Stimulated activated CD8-positive, alpha-beta memory T cell treated with anti-CD3 and anti-CD28 coated beads, Interleukin-4, amount 100 ng/mL, for 1 hour (primary cell): ENCODE data around the gene CENPN.
A peak's percentile ranks its signal among the peaks of the same experiment; 100 is the strongest.

Experiments
- DNase-seq, 2 donors: peaks; one replicate each; pipeline ENCODE4 v3.0.0-alpha.2; 2020; ENCODE audit warnings: low read depth in 2 of 2, low spot score in 1 of 2

CENPN gene

DNA sequence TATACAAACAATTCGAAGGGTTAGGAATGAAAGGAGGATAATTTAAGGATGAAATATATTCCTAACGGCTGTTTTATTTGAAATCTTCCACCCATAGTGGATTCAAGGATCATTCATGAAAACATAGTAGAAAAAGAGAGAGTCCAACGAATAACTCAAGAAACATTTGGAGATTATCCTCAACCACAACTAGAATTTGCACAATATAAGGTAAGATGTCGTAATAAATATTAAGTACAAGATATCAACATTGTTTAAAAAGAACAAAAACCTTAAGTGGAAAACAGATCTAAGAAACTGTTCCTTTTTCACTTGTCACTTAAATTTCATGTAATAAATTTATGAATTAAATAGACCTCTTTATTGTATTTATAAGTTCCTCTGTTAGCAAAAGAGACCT is 19.4 kb downstream of the CENPN start:
- no peak for DNase-seq

DNA sequence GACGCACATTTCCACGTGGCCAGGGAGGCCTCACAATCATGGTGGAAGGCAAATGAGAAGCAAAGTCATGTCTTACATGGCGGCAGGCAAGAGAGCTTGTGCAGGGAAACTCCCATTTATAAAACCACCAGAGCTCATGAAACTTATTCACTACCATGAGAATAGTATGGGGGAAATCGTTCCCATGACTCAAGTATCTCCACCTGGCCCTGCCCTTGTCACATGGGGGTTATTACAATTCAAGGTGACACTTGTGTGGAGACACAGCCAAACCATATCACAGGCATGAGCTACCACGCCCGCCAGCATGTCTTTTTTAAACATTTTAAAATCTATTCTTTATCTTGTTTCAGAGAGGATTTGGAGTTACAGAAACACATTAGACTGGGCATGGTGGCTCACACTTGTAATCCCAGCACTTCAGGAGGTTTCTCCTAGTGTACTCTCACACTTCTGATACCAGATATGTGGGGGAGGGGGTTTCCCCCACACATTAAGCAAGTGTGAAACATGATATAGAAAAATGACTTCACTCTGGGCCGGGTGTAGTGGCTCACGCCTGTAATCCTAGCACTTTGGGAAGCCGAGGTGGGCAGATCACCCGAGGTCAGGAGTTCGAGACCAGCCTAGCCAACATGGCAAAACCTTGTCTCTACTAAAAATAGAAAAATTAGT is 23.1 kb downstream of the CENPN start:
- DNase-seq: no peak

DNA sequence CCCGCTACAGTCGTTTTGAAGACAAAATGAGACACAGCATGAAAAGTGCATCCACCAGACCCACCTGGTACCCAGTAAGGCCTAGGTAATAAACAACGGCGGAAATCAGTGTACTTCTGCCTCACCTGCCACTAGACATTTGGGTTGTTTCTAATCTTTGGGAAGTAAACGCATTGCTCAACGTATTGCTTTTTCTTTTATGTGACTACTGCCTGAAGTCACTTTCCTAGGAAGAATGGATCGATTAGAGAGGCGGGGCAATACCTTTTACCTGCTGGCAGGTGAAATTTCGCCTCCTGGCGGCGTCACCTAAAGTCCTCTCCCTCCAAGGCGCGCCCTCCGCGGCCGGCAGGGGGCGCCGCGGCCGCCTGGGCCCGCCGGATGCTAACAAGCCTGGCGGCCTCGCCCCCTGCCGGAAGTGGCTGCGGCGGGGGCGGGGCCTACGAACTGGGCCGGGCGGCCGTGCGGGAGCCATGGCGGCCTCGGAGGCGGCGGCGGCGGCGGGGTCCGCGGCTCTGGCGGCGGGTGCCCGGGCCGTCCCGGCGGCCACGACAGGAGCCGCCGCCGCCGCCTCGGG is 28.5 kb downstream of the CENPN start, which contains the start of gene ATMIN:
Gene ATMIN, plus strand, starts transcription at position 445 of the 577 bp plus-strand sequence. Its CDS starts 29 bp downstream, at position 474.
- peak; percentile 64 to 79 for DNase-seq

DNA sequence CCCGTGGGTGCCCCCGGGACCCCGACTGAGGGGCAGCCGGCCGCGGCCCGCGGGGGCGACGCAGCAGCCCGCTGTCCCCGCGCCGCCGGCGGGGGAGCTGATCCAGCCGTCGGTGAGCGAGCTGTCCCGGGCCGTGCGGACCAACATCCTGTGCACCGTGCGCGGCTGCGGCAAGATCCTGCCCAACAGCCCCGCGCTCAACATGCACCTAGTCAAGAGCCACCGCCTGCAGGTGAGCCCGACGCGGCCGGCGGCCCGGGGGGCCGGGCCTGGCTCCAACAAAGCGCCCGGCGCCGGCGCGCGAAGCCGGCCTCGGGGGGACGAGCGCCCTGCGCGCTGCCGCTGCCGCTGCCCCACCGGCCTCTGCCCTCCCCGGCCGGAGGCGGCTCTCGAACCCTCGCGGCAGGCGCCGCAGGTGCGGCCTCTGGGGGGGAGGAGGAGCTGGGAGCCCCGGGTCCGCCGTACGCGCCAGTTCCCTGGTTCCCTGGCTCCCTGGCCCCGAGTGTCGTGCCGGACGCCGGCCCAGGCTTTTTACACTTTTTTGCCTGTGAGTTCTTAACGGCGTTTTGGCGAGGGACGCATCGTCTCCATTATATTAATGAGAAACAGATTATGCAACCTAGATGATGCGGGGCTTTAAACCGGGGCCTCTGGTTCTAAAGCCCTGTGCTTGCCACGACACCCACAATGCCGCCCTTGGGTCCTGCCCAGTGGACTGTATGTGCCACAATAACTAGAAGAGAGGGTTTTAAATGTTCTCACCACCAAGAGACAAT is 29.1 kb downstream of the CENPN start:
- DNase-seq: peak in 1 of 2 donors; percentile 6

DNA sequence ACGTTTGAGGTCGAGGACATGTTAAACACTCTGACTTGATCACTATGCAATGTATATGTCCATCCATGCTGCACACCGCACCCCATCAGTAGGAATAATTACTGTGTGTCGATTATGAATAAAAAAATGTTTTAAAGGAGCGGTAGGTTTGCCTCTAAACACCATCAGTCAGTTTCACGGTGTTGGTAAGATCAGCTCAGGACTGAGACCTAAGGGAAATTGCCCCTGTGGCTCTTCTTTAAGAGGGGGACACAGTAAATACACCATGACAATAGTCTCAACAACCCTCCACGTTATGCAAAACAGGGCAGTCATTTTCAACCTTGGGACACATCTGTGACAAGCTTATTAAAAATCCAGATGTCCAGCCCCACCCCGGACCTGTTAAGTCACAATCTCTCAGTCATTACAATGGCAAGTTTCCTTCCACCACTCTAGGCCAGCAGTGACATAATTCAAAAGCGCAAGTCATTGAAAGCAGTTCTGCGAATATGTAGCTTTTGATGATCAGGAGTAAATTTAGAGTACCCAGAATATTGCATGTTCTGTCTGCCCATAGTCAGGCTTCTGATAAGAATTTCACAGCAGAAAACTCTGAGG is 29.8 kb downstream of the CENPN start:
- no peak for DNase-seq

DNA sequence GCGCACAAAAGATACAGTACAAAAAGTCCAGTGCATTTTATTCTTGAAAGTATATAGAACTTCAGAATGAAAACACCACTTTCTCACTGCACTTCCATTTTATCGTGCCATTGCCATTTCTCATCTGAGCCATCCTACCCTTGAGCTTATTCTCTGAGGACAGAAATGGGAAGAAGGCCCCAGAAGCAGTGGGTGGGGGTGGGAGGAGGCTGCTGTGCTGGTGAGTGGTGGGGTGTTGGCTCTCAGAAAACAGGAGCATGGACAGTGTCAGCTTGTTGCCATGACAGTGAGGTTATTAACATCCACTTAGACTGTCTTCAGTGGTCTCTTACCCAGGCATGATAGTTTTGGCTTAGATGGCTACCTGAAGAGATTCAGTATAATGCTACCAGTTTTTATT is 33.1 kb downstream of the CENPN start:
- no peak for DNase-seq

DNA sequence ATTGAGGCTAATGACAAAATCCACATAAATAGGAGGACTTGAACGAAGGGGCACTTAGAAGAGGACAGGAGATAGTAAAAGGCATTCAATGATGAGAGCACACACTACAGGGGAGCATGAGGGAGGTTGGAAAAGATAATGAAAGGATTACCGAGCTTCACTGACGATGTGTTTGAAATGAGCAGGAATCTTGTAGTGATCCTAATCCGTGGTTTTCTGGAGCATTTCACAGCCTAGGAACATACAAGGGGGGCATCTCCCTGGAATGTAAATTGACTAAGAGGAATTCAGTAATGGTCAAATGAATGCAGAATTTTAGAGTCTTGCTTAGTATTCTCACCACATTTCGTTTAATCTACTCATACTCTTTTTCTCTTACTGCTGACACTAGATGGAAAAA is 33.8 kb downstream of the CENPN start:
- DNase-seq: no peak

DNA sequence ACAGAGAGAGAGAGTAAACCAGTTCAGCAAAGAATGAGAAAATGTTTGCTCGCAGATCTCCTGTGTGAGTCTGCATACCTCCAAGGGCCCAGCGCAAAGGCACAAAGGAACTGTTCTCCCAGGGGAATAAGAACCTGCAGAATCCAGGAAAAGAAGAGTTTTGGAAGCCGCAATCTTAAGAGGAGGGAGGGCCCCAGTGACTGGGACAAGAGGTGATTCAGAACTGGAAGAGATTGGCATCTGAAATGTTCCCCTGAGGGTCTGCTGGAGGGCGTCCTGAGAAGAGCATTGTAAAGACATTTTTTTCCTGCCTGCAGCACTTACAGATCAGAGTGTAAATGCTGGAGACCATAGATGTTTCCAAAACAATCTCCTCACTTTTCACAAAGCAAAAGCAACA is 34.7 kb downstream of the CENPN start:
- no peak for DNase-seq

DNA sequence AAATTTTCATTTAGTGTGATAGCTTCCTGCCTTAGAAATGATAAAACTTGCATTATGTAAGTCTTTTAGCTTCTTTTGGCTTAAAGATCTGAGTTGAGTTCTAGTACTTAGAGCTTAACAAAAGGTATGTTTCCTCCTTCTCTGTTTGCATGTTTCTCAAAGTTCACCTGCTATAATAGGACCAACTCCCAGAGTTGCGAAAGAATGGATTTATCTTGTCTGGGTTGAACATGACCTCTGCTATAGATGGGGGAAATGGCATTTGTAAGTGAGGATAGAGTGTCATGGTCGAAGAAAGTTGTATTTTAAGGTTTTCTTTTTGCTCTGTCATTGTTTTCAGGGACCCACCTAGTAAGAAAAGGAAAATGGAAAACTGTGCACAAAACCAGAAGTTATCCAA is 35.8 kb downstream of the CENPN start:
- no peak for DNase-seq

DNA sequence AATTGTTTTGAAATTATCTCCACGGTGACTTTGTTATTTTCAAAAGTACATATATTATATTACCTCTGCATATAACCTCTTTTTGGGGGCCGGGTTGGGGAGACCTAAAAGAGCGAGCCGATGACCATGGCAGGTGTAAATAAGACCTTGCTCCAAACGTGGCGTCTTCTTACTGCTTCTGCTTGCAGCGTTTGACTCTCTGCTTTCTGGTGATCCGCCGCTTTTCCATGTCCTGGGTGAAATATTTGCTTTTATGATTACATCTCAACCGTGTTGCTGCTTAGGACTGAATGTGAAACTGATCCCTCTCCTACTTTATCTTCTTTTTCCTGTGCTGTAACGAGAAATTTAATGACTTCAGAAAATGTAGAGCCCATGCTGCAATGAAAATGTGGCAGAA is 46.7 kb downstream of the CENPN start:
- DNase-seq: no peak

DNA sequence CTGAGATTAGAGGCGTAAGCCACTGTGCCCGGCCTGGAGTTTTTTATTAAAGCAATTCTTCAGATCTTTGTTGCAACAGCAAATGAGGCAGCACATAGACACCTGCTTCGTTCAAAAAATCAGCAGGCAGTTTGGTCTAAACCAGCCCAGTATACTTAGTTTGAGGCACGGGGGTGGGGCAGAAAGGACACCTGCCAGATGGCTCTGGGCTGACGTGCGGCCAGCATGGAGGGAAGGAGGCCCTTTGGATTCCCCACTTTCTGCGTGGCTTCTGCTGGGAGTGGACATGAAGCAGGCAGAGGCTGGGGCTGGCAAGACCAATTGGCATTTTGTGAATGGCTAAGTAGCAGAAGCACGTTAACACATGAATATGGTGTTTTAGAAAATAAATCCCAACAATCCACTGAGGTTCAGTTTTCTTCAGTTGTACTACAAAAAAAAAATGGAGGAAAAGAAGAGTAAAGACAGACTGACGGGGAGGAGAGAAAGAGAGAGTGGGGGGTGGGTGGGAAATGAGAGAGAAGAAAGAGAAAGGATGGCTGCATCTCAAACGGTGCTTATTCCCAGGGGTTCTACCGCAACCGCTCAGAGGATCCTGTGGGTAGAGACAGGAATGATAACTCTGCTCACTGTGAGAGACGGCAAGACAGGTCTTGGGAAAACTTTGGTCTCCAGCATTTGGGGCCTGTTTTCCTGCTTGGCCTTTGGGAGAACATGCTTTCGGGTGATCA is 53.7 kb downstream of the CENPN start:
- no peak for DNase-seq

DNA sequence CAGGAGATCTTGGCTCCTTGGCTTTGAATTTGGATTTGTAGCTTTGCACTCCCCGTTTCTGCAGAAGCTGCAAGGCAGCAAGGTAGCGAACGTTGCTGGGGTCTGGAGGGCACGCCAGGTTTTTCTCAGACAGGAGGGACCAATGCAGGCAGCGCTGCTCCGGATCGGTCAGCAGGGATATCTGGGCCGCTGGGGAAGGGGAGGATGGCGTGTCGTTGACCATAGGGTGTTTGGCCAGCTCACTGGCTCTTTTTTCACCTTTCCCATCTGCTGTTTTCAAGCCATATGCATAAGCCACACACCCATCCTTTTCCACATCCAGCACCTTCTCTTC is 54.3 kb downstream of the CENPN start:
- no peak for DNase-seq

DNA sequence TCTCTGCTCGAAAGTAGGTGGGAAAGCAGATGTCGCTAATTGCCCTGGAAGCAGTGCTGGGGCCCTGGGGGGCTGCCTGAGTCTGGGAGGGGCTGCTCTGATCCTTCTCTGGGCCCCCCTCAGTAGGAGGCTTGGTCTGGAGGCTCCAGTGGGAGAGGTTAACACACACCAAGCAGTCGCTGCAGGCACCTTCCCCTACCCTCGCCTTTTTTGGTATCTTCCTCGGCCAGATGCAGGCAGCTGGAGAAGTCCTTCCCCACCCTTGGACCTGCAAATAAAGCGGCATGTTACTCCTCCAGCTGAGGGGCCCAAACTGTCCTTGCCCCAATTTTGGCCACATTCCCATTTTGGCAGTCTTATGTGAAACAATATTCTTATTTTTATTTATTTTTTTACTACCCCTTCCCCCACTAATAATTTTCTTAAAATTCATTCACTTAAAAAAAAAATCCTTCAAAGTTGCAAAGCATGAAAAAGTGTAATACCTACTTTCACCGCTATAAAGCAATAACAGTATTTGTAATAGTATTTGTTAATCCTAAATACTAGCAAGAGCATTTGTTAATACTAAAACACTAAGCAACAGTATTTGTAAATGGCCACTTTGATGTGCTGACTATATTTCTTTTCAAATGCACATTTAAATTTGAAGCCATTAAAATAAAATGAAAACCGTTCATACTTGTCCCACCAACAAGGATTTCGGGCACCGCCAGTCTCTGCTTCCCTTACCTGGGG is 55.0 kb downstream of the CENPN start:
- no peak for DNase-seq

DNA sequence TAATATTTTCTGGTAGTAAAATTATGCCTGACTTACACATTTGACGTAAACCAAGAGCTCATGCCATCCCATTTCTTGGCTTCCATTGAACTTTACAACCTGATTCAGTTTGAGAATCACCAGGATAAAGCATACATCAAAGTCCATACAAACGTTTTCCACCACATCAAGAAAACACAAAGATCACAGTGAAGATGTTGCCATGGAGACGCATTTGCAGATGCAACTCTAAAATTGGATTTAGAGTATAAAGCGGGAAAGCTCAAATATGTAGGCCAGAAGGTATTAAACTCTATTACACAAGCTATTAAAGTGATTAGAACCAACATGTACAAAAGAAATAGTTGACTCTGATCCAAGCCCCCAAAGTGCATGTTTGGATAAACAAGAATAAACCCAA is 59.7 kb downstream of the CENPN start:
- no peak for DNase-seq

DNA sequence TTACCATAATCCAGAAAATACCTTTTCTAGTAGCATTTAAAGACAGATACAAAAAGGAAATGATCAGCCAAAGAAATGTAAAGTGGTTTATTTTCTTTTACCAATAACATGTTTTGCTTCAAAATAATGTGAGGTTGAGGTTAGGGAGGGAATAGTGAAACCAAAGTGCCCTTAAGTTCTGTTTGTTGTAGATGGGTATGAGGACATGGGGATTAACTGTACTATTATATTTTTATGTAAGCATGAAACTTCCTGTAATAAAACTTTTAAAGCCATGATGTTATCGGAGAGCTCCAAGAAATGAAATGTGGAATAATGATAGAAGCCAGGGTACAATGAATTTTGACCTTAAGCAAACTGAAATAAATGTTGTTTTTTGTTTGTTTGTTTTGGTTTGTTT is 60.2 kb downstream of the CENPN start:
- no peak for DNase-seq

DNA sequence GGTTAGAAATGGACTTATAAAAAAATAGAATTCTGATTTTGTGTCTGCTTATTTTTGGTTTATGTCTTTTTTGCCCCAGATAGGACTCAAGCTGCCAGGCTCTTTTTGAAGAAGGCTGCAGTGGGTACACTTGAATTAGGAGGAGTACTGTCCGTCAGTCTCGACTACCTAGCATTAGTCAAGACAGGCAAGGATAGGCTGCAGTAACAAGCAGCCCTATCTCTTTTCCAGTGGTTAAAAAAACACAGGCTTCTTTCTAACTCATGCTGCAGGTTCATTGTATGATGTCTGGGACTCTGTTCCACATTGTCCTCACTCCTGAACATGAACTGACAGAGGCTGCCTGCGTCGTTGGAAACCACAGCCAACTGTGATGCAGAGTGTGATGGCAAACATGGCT is 62.0 kb downstream of the CENPN start:
- no peak for DNase-seq

DNA sequence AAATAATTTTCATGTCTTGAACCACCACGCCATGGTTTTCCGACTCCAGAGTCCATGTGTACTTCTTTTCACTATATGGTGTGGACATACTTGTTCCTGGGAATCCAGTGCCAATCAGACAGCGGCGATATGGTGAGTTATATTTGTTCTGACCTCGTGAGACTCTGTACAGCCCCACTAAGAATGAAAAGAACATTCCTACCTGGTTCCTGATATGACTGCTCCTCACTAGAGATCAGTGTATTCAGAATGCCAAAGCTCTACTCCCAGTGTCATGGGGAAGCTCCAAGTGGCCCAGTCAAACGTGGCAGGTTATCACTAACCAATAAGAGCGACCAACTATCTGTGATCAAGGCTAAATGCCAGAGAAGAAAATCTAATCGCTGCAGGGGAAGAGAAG is 64.0 kb downstream of the CENPN start:
- DNase-seq: no peak

DNA sequence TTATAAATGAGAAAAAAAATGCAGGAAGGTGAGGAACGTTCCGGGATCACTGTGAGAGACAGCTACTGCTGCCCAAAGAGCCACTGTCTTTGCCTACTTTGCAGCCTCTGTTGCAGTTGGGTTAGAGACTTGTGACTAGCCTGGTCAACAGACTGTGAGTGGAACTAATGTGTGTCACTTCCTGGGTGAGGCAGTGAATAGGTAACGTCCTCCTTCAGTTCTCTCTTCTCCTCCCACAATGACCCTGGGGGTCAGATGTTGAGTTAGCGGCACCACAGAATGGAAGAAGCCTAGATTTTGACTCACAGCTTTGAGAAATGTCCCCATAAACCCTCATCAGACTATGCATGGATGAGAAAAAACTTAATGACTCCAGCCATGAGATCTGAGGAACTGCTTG is 64.8 kb downstream of the CENPN start:
- no peak for DNase-seq

DNA sequence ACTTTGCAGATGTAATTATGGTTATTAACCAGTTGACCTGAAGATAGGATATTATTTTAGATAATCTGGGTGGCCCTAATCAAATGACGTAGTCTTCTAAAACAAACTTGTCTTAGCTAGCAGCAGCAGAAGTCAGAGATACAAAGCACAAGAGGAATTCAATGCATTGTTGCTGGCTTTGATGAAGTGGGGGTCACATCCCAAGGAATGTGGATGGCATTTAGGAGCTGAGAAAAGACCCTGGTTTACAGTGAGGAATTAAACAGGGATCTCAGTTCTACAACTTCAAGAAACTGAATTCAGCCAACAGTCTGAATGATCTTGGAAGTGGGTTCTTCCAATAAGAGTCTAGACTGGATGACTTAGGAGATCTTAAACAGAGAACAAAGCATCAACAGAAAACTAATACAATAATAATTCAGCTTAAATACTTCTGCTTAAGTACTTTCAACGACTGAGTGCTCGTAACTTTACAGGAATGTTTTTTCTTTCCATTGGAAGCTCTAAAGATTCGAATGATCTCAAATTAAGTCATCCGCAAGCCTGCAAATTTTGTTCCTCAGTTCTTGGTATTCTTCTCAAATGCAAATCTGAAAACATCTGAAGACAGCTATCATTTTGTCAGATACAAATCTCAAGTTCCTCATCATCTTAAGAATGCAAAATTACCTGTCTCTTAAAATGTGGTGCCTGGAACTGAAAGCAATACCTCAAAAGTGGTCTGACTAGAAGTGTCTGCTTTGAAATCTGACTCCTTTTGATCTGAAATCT is 66.7 kb downstream of the CENPN start:
- DNase-seq: no peak

DNA sequence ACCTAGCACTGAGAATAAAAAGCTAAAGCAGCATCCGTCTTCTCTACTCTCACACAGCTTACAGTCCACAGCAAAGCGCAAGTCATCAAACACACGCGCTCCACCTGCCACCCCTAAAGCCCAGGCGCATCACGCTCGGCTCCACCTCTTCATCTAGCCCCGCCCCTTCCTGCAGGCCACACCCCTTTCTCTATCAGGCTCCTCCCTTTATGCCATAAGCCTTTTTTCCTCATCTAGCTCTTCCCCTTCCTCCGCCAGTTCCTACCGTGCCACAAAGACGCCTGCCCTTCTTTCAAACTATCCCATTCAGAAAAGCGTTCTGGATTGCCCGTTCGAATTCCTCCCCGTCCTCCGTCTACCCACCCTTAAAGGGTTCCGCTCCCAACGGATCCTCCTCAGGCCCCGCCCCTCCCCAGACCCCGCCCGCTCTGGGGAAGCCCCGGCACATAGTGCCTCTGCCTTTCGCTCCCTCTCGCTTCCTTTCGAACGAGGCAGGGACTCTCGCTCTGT is 69.6 kb downstream of the CENPN start:
- DNase-seq: peak; percentile 86 to 93
